GM21381 (cell line): ENCODE data around the gene BMP5.
"Not testable (repeated sequence)": the region's sequence is repeated elsewhere in the genome, so short reads cannot be mapped to it uniquely, and the experiment has no call there.

Source experiments
- ATAC-seq: cut with Tn5 transposase; IDR thresholded peaks from one replicate; pipeline ENCODE4 v1.9.1; 2021; ENCODE audit warnings: mild to moderate bottlenecking, moderate library complexity; ENCODE audit not compliant: unreplicated experiment

BMP5 gene

DNA sequence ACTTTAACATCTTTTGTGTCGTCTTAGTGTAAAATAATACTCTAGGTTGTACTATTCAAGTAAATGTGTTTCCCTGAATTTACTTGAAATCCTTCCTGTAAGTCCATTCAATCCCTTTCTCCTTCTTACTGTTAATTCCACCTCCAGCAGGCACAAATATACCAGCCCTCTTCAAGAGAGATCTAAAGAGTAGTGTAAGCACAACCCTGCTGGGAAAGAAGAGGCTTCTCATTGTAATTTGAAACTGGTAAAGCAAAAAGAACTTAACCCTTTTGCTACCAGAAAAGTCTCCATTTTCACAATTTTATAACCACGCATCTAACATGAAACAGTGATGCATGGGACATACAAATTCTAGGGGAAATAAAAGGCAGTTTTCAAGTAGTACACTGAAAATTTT is at the start of gene BMP5:
BMP5 (minus strand) TSS at position 191 of the 400 bp plus-strand sequence. CDS start 725 bp downstream, outside the sequence.
- no peak for ATAC-seq

- ATAC-seq: no peak
These were observed 47.0 kb upstream of the BMP5 start for GRCh38 chr6:55922406-55922805.

- no peak for ATAC-seq
These were observed 44.4 kb upstream of the BMP5 start for GRCh38 chr6:55919716-55920308.

GRCh38 chr6:55918639-55919038 is 43.2 kb upstream of the BMP5 start:
- ATAC-seq: no peak

DNA sequence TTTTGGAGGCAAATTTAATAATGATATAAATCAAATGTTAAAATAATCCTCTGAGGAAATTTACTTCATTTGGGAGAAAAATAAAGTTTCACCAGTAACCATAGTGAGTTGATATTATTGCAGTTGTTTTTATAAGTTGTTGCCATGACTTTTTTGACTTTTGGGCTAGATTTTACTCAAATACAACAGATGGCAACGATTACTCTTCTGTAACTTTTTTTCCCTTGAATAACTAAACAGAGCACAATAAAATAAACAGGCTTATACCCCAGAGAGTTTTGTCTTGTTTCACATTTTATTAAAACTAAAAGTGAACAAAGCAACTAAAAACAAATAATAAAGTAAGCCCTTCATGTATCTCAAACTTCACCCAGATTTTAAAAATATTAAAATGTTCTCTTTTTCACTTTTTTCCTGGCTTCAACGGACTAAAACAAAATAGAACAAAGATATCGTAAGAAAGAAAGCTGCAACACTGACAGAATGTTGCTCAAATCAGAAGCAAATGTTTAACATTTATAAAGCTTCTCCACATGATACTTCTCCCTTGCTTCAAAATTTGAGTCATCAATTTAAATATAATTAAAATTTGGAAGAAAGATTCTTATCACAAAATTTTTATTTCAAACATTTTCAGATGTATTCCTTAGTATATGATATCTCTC is 42.5 kb upstream of the BMP5 start:
- ATAC-seq: no peak

DNA sequence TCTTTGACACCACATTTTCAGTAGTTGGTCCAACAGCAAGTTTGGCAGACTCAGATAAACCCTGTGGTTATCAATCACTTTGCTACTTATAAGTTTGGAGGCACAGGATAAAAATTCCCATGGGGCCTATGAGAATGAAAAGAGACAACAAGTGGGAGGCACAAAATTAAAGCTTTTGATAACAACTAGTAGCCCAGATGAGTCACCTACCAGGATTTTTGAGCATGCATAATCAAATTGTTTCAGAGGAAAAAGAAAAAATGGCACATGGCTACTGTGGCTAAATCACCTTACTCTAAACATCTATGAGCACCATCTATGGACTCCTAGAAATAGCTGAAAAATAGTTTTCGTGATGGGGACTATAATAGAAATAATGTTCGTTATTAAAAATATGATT is 40.8 kb upstream of the BMP5 start:
- no peak for ATAC-seq

GRCh38 chr6:55913228-55914195 is 38.1 kb upstream of the BMP5 start:
- peak; percentile 65 for ATAC-seq

GRCh38 chr6:55910466-55910865 is 35.1 kb upstream of the BMP5 start:
- ATAC-seq: not testable (repeated sequence)

GRCh38 chr6:55909911-55910310 is 34.5 kb upstream of the BMP5 start:
- ATAC-seq: not testable (repeated sequence)

GRCh38 chr6:55902796-55903195 is 27.4 kb upstream of the BMP5 start:
- ATAC-seq: no peak

GRCh38 chr6:55901765-55902270 is 26.4 kb upstream of the BMP5 start:
- ATAC-seq: no peak

DNA sequence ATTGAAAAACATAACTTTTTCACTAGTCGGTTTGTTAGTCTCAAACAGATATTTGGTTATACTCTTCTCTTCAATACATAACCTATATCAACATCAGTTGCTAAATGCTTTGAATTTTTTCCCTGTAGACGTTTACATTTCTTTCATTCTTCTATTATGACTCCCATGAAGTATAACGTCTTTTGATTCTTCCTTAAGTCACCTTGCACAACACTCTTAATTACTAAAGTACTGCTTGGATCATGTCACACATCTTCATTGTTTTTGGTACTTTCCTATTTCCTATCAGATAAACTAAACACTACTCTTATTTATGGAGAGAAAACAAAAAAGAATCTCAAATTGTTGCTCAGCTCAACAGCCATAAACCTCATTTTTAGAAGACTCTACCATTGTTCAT is 23.0 kb upstream of the BMP5 start:
- ATAC-seq: no peak

DNA sequence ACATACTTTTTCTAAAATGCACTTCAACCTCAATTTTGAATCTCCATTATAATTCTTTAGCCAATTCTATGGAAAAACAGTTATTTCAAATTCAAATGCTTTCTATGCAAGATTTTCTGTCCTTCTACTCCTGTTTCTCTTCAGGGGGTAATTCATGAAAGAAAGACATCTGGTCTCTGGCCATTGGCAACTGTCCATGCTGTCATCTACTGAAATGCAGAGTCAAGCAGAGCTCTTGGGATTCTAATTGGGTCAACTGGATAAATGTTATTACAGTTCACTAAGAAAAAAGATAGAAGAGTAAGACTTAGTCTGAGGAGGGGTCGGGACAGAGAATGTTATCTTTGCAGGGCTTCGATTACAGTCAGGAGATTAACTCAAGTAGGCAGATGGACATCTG is 22.0 kb upstream of the BMP5 start:
- no peak for ATAC-seq

DNA sequence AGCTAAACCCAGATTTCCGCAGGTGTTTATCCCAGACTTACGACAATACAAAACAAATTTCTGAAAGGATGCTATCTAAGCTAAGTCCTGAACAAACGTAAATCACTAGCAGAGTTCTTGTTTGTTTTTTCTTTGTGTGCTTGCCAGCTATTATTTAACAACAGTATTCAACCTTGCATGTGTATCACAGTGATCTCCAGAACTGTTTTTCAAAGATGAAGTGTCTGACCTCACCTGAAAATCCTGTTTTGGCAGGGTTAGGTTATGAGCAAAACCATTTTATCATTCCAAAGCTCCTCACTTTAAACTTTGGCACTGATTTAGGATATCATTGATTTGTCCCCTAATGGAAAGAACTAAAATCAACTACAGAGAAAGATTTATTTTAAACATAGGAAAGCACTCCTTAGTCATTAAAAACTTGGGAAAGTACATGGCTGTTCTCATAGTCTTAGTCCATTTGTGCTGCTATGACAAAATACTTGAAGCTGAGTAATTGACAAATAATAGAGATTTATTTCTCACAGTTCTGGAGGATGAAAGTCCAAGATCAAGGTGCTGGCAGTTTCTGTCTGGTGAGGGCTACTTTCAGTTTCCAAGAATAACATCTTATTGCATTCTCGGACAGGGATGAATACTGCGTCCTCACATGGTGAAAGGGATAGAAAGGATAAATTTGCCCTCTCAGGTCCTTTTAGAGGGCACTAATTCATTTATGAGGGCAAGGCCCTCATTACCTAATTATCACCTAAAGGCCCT is 20.8 kb upstream of the BMP5 start:
- ATAC-seq: no peak

GRCh38 chr6:55892749-55893357 is 17.5 kb upstream of the BMP5 start:
- no peak for ATAC-seq

DNA sequence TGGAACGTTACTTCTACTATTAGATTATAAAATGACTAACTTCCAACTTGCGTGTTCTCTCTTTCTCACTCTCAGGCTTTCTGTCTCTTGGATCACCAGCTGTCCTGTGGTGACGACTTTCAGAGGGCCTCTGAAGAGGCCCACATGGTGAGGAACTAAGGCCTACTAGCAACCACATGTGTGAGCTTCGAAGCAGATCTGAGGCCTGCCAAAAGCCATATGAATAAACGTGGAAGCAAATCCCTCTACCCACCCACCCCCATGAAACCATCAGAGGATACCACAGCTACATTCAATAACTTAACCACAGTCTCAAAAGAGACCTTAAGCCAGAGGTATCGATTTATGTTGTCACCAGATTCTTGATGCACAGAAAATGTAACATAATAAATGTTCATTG is 13.5 kb upstream of the BMP5 start:
- ATAC-seq: peak; percentile 86

GRCh38 chr6:55886185-55886836 is 10.9 kb upstream of the BMP5 start:
- no peak for ATAC-seq

DNA sequence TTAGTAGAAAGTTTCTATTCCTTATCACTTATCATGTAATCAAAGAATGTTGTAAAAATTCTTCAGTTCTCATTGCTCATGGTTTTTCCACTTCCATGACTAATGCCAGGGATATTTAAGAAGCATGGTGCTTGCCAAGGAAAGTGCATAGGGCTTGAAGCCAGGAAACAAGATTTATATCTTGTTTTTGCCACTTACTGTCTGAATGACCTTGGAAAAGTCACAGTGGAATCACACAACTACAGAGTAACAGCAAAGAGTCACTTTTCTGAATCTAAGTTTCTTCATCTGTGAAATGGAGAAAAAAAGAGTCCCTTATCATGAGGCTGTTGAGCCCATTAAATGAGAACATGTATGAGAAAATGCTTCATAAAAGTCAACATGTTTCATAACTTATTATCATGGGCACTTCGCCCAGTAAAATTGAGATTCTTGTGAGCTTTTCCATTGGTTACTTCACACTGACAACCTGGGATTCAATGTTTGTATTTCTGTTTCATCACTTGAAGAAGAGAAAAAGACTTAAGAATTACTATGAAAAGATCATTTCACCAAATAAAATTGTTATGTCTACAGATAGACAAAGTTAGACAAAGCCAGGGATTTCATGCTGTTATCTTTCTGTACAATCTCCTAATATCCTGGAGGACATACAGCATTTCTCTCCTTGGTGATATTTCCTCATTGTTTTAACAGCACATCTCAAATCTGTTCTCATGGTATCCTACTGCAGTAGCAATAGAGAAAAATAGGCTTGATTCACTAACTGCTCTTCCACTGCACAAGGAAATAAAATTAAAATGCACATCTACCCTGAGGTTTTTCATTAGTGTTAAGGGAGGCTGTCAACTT is 7.6 kb upstream of the BMP5 start:
- ATAC-seq: no peak

- ATAC-seq: no peak
These were observed 1.9 kb upstream of the BMP5 start for GRCh38 chr6:55877283-55877682.
